HepG2 (cell line): Measurements from ENCODE around the gene SPCS1. TPM values are rescaled to one million over a fixed set of nuclear protein-coding genes. Genes with fewer than 3 reads are reported as not detected.
A peak's percentile ranks its signal among the peaks of the same experiment; 100 is the strongest.

Source experiments
- CREB1 ChIP-seq, 2 experiments: fragments of 450-650 bp in 1 of 2; IDR thresholded peaks; 2 replicates each; pipeline ENCODE4 v1.6.1; 2016 to 2017; ENCODE audit warnings: control low read depth in 1 of 2, mild to moderate bottlenecking in 1 of 2, missing compliant biosample characterization in 1 of 2, missing genetic modification characterization in 1 of 2
- ELF3 ChIP-seq: IDR thresholded peaks from 2 replicates; pipeline ENCODE4 v1.6.1; 2016; ENCODE audit warnings: missing genetic modification reagents, missing compliant biosample characterization
- EP300 ChIP-seq, 3 experiments: sonication (generic) in 1 of 3; formaldehyde crosslinking in 1 of 3; IDR thresholded peaks; 2 replicates each; pipeline versions ENCODE4 v1.5.1 to v1.6.1; 2011 to 2020; ENCODE audit warnings: low read depth in 2 of 3, low read length in 2 of 3, borderline replicate concordance in 1 of 3, improper control_type of control experiment in 1 of 3, mild to moderate bottlenecking in 1 of 3, missing genetic modification reagents in 1 of 3, moderate library complexity in 1 of 3
- FOXA3 ChIP-seq: IDR thresholded peaks from 2 replicates; pipeline ENCODE4 v1.6.1; 2016; ENCODE audit warnings: missing genetic modification reagents, missing compliant biosample characterization
- FOXP1 ChIP-seq, 2 experiments: fragments of 450-650 bp in 1 of 2; IDR thresholded peaks; 2 replicates each; pipeline ENCODE4 v1.6.1; 2017 to 2018; ENCODE audit warnings: antibody characterized with exemption in 1 of 2
- GABPB1 ChIP-seq: IDR thresholded peaks from 2 replicates; pipeline ENCODE4 v1.6.1; 2016; ENCODE audit warnings: mild to moderate bottlenecking, missing genetic modification reagents, moderate library complexity, missing compliant biosample characterization
- HDAC2 ChIP-seq: sonication (generic); formaldehyde crosslinking; IDR thresholded peaks from 2 replicates; pipeline ENCODE4 v1.4.0; 2020; ENCODE audit warnings: missing genetic modification reagents
- IKZF4 ChIP-seq: sonication (generic); formaldehyde crosslinking; IDR thresholded peaks from 2 replicates; pipeline ENCODE4 v1.5.1; 2020; ENCODE audit warnings: borderline replicate concordance, mild to moderate bottlenecking, low read depth, missing genetic modification reagents; ENCODE audit errors: not compliant biosample characterization
- IRX3 ChIP-seq: sonication (generic); formaldehyde crosslinking; IDR thresholded peaks from 2 replicates; pipeline ENCODE4 v1.8.1; 2023; ENCODE audit warnings: mild to moderate bottlenecking, low read depth, missing genetic modification reagents, borderline replicate concordance
- MIER3 ChIP-seq: IDR thresholded peaks from 2 replicates; pipeline ENCODE4 v1.6.1; 2016; ENCODE audit warnings: missing compliant biosample characterization, borderline replicate concordance
- MYC ChIP-seq: sonication (generic); formaldehyde crosslinking; IDR thresholded peaks from 2 replicates; pipeline ENCODE4 v1.9.0; 2021; ENCODE audit warnings: missing genetic modification reagents, borderline replicate concordance
- NCOA2 ChIP-seq: sonication (generic); formaldehyde crosslinking; IDR thresholded peaks from 2 replicates; pipeline ENCODE4 v1.8.0; 2022; ENCODE audit warnings: inconsistent platforms
- ONECUT2 ChIP-seq: sonication (generic); formaldehyde crosslinking; IDR thresholded peaks from 2 replicates; pipeline ENCODE4 v1.4.0; 2020; ENCODE audit warnings: missing genetic modification reagents
- RARG ChIP-seq: sonication (generic); formaldehyde crosslinking; IDR thresholded peaks from 2 replicates; pipeline ENCODE4 v1.4.0; 2020; ENCODE audit warnings: low read depth, mild to moderate bottlenecking, missing genetic modification reagents
- REXO4 ChIP-seq: sonication (generic); formaldehyde crosslinking; IDR thresholded peaks from 2 replicates; pipeline ENCODE4 v1.8.0; 2022; ENCODE audit warnings: missing genetic modification reagents, mild to moderate bottlenecking, borderline replicate concordance
- RXRB ChIP-seq: IDR thresholded peaks from 2 replicates; pipeline ENCODE4 v1.6.1; 2016; ENCODE audit warnings: borderline replicate concordance, missing genetic modification reagents, missing compliant biosample characterization
- SALL1 ChIP-seq: sonication (generic); formaldehyde crosslinking; IDR thresholded peaks from 2 replicates; pipeline ENCODE4 v1.8.0; 2022; ENCODE audit warnings: mild to moderate bottlenecking, missing genetic modification reagents
- SMC3 ChIP-seq: IDR thresholded peaks from 2 replicates; pipeline ENCODE4 v1.6.1; 2011; ENCODE audit warnings: low read length, improper control_type of control experiment
- ZMAT3 ChIP-seq: sonication (generic); formaldehyde crosslinking; conservative IDR thresholded peaks from 2 replicates; pipeline ENCODE4 v1.7.0; 2021; ENCODE audit warnings: missing genetic modification reagents
- ZNF574 ChIP-seq: sonication (generic); formaldehyde crosslinking; IDR thresholded peaks from 2 replicates; pipeline ENCODE4 v1.4.0; 2020; ENCODE audit warnings: missing genetic modification reagents
- ZNF678 ChIP-seq: sonication (generic); formaldehyde crosslinking; IDR thresholded peaks from 2 replicates; pipeline ENCODE4 v1.4.0; 2020; ENCODE audit warnings: mild to moderate bottlenecking, missing genetic modification reagents
- polyA plus RNA-seq, 8 experiments: library from polyadenylated mRNA; depleted of rRNA in 3 of 8; stranded (reverse) in 7 of 8; unstranded in 1 of 8; fragments of >200 nt; fragmentation: Illumina TruSeq in 4 of 8; extraction: Trizol in 4 of 8; gene quantifications; 2 replicates each; pipeline versions ENCODE4 v1.2.1 to v1.2.3, GENCODE V29; 2011 to 2016; ENCODE audit warnings: low read depth in 4 of 8, missing spikeins in 1 of 8, mixed read lengths in 1 of 8; ENCODE audit not compliant: insufficient read depth in 1 of 8
- total RNA-seq, 5 experiments: library from RNA; depleted of rRNA; stranded (reverse); fragments of >200 nt; fragmentation: Illumina TruSeq; extraction: Trizol; gene quantifications; 2 replicates each; pipeline ENCODE4 v1.2.3, GENCODE V29; 2016; ENCODE audit warnings: low read depth in 1 of 5
- TF ChIP-seq, protein P1 (sequence below): sonication (generic); formaldehyde crosslinking; IDR thresholded peaks from 2 replicates; pipeline ENCODE4 v1.4.0; 2020; ENCODE audit warnings: missing genetic modification reagents, borderline replicate concordance
- TF ChIP-seq, protein P2 (sequence below): IDR thresholded peaks from 2 replicates; pipeline ENCODE4 v1.6.1; 2016; ENCODE audit warnings: low read depth, control low read depth

Gene SPCS1
- total and polyA plus RNA-seq, 2 of the 13 experiments (the other 11 are each of a cell fraction or from before 2014, with no cell fraction given) = 84.6 to 120 TPM

- no peak for TF ChIP-seq IKZF4
- TF ChIP-seq MIER3 (CRISPR knock-in tag) = peak; percentile 76; the same call in 1 of the 2 replicates
- TF ChIP-seq RXRB (CRISPR knock-in tag) = peak; percentile 80
- TF ChIP-seq FOXP1 (IDR thresholded peaks at IDR 0.05) = no peak
- peak; percentile 31; the same call in 1 of the 2 replicates for TF ChIP-seq FOXP1 (CRISPR knock-in tag; IDR thresholded peaks at IDR 0.05)
- peak; percentile 49; the same call in 1 of the 2 replicates for TF ChIP-seq SALL1 (CRISPR knock-in tag)
- TF ChIP-seq CREB1 (IDR thresholded peaks at IDR 0.05) = no peak
- peak; percentile 55 for TF ChIP-seq CREB1 (CRISPR knock-in tag; IDR thresholded peaks at IDR 0.05)
- 0 out of 2 replicates have a peak, but pooled peaks have one; percentile 52 for TF ChIP-seq HDAC2
- no peak for TF ChIP-seq ZNF678 (CRISPR knock-in tag)
- peak; percentile 81 for TF ChIP-seq FOXA3 (CRISPR knock-in tag)
- no peak for TF ChIP-seq IRX3 (CRISPR knock-in tag)
- no peak for TF ChIP-seq RARG (CRISPR knock-in tag)
- peak; percentile 57; the same call in 1 of the 2 replicates for TF ChIP-seq ONECUT2 (CRISPR knock-in tag)
- 0 out of 2 replicates have a peak, but pooled peaks have one; percentile 59 for TF ChIP-seq ZMAT3 (CRISPR knock-in tag)
- TF ChIP-seq SMC3 = peak; percentile 56; the same call in 1 of the 2 replicates
- peak; percentile 55; the same call in 1 of the 2 replicates for TF ChIP-seq ELF3 (CRISPR knock-in tag)
- TF ChIP-seq NCOA2 (CRISPR knock-in tag) = peak; percentile 55; the same call in 1 of the 2 replicates
- TF ChIP-seq, protein P1, sequence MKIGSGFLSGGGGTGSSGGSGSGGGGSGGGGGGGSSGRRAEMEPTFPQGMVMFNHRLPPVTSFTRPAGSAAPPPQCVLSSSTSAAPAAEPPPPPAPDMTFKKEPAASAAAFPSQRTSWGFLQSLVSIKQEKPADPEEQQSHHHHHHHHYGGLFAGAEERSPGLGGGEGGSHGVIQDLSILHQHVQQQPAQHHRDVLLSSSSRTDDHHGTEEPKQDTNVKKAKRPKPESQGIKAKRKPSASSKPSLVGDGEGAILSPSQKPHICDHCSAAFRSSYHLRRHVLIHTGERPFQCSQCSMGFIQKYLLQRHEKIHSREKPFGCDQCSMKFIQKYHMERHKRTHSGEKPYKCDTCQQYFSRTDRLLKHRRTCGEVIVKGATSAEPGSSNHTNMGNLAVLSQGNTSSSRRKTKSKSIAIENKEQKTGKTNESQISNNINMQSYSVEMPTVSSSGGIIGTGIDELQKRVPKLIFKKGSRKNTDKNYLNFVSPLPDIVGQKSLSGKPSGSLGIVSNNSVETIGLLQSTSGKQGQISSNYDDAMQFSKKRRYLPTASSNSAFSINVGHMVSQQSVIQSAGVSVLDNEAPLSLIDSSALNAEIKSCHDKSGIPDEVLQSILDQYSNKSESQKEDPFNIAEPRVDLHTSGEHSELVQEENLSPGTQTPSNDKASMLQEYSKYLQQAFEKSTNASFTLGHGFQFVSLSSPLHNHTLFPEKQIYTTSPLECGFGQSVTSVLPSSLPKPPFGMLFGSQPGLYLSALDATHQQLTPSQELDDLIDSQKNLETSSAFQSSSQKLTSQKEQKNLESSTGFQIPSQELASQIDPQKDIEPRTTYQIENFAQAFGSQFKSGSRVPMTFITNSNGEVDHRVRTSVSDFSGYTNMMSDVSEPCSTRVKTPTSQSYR = peak; percentile 76; the same call in 1 of the 2 replicates
- no peak for TF ChIP-seq REXO4
- peak; percentile 52; the same call in 1 of the 2 replicates for TF ChIP-seq MYC (CRISPR knock-in tag)
- TF ChIP-seq ZNF574 (CRISPR knock-in tag) = no peak
- TF ChIP-seq EP300 (IDR thresholded peaks at IDR 0.05; ENCODE audit: low read depth in 2 of 2, low read length in 2 of 2) = peak in 1 of 2 experiments; percentile 63; a peak in 1 of 4 replicates
- no peak for TF ChIP-seq EP300 (CRISPR knock-in tag; IDR thresholded peaks at IDR 0.05; ENCODE audit: borderline replicate concordance)
- TF ChIP-seq GABPB1 (CRISPR knock-in tag) = 0 out of 2 replicates have a peak, but pooled peaks have one; percentile 9
- TF ChIP-seq, protein P2, sequence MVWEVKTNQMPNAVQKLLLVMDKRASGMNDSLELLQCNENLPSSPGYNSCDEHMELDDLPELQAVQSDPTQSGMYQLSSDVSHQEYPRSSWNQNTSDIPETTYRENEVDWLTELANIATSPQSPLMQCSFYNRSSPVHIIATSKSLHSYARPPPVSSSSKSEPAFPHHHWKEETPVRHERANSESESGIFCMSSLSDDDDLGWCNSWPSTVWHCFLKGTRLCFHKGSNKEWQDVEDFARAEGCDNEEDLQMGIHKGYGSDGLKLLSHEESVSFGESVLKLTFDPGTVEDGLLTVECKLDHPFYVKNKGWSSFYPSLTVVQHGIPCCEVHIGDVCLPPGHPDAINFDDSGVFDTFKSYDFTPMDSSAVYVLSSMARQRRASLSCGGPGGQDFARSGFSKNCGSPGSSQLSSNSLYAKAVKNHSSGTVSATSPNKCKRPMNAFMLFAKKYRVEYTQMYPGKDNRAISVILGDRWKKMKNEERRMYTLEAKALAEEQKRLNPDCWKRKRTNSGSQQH (CRISPR knock-in tag) = 0 out of 2 replicates have a peak, but pooled peaks have one; percentile 54
Measured at GRCh38 chr3:52682016-52682415, 23.9 kb upstream of the SPCS1 start (continued).
